ENCODE results near the gene TRIM47.
"Not testable (repeated sequence)": the region's sequence is repeated elsewhere in the genome, so short reads cannot be mapped to it uniquely, and the experiment has no call there.

Gene TRIM47

GRCh38 chr17:75856062-75856756 lies 22.2 kb downstream of the TRIM47 start:
- DNase-seq (ENCODE audit: low read depth), result no peak
- H3K4me3 ChIP-seq (ENCODE audit: low read depth, low read length), result peak overlapping the region; percentile 67
- TF ChIP-seq MYC (IDR thresholded peaks at IDR 0.05; ENCODE audit: low read depth, low read length) (no peak; the same call in 1 of the 2 replicates), MAX (IDR thresholded peaks at IDR 0.05; ENCODE audit: low read depth, low read length) (peak; percentile 85), POLR2A (IDR thresholded peaks at IDR 0.05; ENCODE audit: extremely low read depth, insufficient read length) (no peak)

GRCh38 chr17:75855310-75856061 lies 22.9 kb downstream of the TRIM47 start, which contains the start of gene WBP2:
Gene WBP2 (minus strand): TSS chr17:75855335. CDS start chr17:75855297, 38 bp downstream.
- peak within 1 kb of the TSS; percentile 72 for H3K4me3 ChIP-seq (ENCODE audit: low read depth, low read length)
- peak; percentile 98 for TF ChIP-seq MAX (IDR thresholded peaks at IDR 0.05; ENCODE audit: low read depth, low read length)
- TF ChIP-seq POLR2A (IDR thresholded peaks at IDR 0.05; ENCODE audit: extremely low read depth, insufficient read length), result peak; percentile 94
- TF ChIP-seq CTCF (IDR thresholded peaks at IDR 0.05; ENCODE audit: low read depth, low read length), result no peak
- peak; percentile 68; the same call in 1 of the 2 replicates for TF ChIP-seq MYC (IDR thresholded peaks at IDR 0.05; ENCODE audit: low read depth, low read length)
- peak; percentile 100 for DNase-seq (ENCODE audit: low read depth)

- TF ChIP-seq CTCF (IDR thresholded peaks at IDR 0.05; ENCODE audit: low read depth, low read length) (no peak), MAX (IDR thresholded peaks at IDR 0.05; ENCODE audit: low read depth, low read length) (no peak), MYC (IDR thresholded peaks at IDR 0.05; ENCODE audit: low read depth, low read length) (no peak), POLR2A (IDR thresholded peaks at IDR 0.05; ENCODE audit: extremely low read depth, insufficient read length) (no peak)
- H3K4me3 ChIP-seq (ENCODE audit: low read depth, low read length), result peak overlapping the region; percentile 72
- no peak for DNase-seq (ENCODE audit: low read depth)
Observed at GRCh38 chr17:75854881-75855309, 23.5 kb downstream of the TRIM47 start.

- TF ChIP-seq MYC (IDR thresholded peaks at IDR 0.05; ENCODE audit: low read depth, low read length) (no peak), POLR2A (IDR thresholded peaks at IDR 0.05; ENCODE audit: extremely low read depth, insufficient read length) (no peak), MAX (IDR thresholded peaks at IDR 0.05; ENCODE audit: low read depth, low read length) (no peak), CTCF (IDR thresholded peaks at IDR 0.05; ENCODE audit: low read depth, low read length) (no peak)
- DNase-seq (ENCODE audit: low read depth), result no peak
- peak overlapping the region; percentile 72 for H3K4me3 ChIP-seq (ENCODE audit: low read depth, low read length)
Observed at GRCh38 chr17:75854101-75854748, 24.2 kb downstream of the TRIM47 start.

- H3K4me3 ChIP-seq (ENCODE audit: low read depth, low read length), result no peak overlapping the region
- TF ChIP-seq CTCF (IDR thresholded peaks at IDR 0.05; ENCODE audit: low read depth, low read length), result no peak
- TF ChIP-seq MYC (IDR thresholded peaks at IDR 0.05; ENCODE audit: low read depth, low read length), result no peak
- no peak for TF ChIP-seq POLR2A (IDR thresholded peaks at IDR 0.05; ENCODE audit: extremely low read depth, insufficient read length)
- TF ChIP-seq MAX (IDR thresholded peaks at IDR 0.05; ENCODE audit: low read depth, low read length), result no peak
- DNase-seq (ENCODE audit: low read depth), result no peak
Observed at GRCh38 chr17:75853433-75853832, 24.9 kb downstream of the TRIM47 start.

GRCh38 chr17:75851693-75851991 lies 26.7 kb downstream of the TRIM47 start:
- not testable (repeated sequence) for DNase-seq (ENCODE audit: low read depth); H3K4me3 ChIP-seq (ENCODE audit: low read depth, low read length)

Measured in NB4 (cell line).